DOHH2 (cell line): ENCODE data around the gene ZNF79.

Experiments used
- CTCF ChIP-seq: fragments of 200-600 bp; sonication (generic); IDR thresholded peaks from one replicate; pipeline ENCODE4 v1.5.1; 2014; ENCODE audit warnings: antibody characterized with exemption, mild to moderate bottlenecking, low read depth, low read length; ENCODE audit not compliant: poor library complexity, severe bottlenecking
- EZH2phosphoT487 ChIP-seq: fragments of 200-600 bp; sonication (generic); IDR thresholded peaks from 2 replicates; pipeline ENCODE4 v1.6.1; 2017; ENCODE audit warnings: borderline replicate concordance, mild to moderate bottlenecking, antibody characterized with exemption, low read length, moderate library complexity, mixed read lengths

DNA sequence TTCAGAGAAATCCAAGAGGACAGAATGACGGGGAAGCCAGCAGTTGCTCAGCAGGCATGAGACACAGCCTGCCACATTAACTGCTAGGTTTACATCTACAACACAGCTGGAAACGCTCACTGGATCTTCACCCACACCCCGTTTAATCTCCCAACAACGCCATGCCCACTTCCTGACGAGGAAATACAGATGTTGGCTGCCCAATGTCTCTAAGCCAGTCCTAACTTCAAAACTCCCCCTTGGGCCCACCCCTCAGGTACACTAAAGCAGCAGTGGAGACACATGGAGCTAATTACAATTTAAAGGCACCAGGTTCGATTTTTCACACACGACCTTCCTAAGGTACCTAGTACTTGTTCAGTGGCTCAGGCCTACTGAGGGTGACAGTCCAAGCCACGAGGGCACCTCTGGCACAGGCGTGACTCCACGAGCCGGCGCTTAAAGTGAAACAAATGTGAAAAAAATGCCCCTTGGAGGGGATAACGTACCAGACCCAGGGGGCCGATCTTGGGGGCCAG, 26.1 kb downstream of the ZNF79 start:
- TF ChIP-seq CTCF (no peak), EZH2phosphoT487 (no peak)
